ENCODE measurements around the gene LDB3. TPM values are rescaled to one million over a fixed set of nuclear protein-coding genes. Genes with fewer than 3 reads are reported as not detected.
A peak's percentile ranks its signal among the peaks of the same experiment; 100 is the strongest.
"Not testable (repeated sequence)": the region's sequence is repeated elsewhere in the genome, so short reads cannot be mapped to it uniquely, and the experiment has no call there.

Gene LDB3
- total RNA-seq, 1 experiment from 2014 or later, result 0.03 TPM

DNA sequence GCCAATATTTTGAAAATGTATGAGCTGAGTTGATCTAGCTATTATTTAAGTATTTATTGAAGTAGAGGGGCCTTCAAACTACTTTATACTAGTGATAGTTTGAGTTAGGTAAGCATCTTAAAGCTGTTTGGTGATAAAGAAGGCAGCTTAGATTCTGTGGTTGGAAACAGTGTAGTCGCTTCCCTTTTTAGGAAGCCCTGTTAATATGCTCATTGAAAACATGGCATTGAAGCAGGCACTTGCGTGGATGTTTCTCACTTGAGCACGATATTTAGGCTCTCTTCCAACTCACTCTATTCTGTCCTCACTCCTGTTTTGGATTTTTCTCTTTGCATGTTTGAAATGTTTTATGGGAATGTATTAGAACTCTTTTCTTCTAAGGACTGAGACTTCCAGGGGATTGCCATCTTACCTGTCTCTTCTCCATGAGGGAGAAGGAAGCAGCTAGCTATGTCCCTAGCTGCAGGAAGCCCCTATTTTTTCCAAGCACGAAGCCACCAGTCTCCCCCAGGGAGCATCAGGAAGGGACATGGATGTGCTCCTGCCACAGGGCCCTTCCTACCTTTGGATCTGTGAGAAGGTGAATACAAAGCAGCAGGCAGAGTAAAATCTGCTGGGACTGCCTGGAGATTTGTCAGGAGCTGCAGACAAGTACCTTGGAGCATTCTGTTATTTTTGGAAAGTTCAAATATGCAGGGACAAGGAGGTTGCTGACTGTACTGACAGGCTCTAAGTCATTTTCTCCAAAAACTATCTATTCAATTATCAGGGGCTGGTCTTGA, 66.1 kb downstream of the LDB3 start:
- DNase-seq (ENCODE audit: low read depth), result no peak
- in situ Hi-C loops (cut with HindIII; ENCODE audit: low pct_unique_long_range_greater_than_20kb, low sequenced_read_pairs), result no loop called here

GRCh38 chr10:86735278-86735677, 67.0 kb downstream of the LDB3 start:
- DNase-seq (ENCODE audit: low read depth); in situ Hi-C loops (cut with HindIII; ENCODE audit: low pct_unique_long_range_greater_than_20kb, low sequenced_read_pairs): not testable (repeated sequence)

- DNase-seq (ENCODE audit: low read depth), result no peak
- in situ Hi-C loops (cut with HindIII; ENCODE audit: low pct_unique_long_range_greater_than_20kb, low sequenced_read_pairs), result no loop called here
These were observed 73.9 kb downstream of the LDB3 start for GRCh38 chr10:86742230-86742629.

DNA sequence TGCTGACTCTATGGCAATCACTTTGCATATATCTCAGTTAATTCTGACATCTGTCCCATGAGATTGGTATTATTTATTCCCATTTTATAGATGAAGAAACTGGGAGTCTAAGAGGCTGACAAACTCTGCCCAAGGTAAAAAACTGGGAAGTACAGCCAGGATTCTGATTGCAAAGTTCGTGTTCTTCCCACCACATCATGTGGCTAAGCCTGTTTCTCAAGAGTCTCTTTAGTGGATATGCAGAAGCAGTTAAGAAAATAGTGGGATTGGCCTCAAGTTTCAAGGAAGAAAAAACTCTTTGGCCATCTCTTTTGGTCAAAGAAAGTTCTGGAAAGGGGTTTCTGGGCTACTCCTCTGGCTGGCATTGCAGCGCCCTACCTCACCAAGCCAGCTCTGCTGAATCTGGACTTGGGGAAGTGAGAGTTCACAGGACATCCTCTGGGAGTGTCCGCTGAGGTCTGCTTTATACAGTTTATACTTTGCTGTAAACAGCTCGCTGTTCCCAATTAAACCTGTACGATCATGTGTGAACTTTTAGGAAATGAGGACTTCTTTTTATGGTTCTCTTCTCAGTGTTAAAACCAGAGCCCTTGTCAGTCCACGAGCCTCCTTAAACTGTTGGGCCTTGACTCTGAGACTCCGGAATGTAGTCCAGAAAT, 75.9 kb downstream of the LDB3 start:
- in situ Hi-C loops (cut with HindIII; ENCODE audit: low pct_unique_long_range_greater_than_20kb, low sequenced_read_pairs), result no loop called here
- DNase-seq (ENCODE audit: low read depth), result no peak

- in situ Hi-C loops (cut with HindIII; ENCODE audit: low pct_unique_long_range_greater_than_20kb, low sequenced_read_pairs), result no loop called here
- DNase-seq (ENCODE audit: low read depth), result no peak
These were observed 79.7 kb downstream of the LDB3 start for GRCh38 chr10:86747796-86748581.

- DNase-seq (ENCODE audit: low read depth), result no peak
- in situ Hi-C loops (cut with HindIII; ENCODE audit: low pct_unique_long_range_greater_than_20kb, low sequenced_read_pairs), result no loop called here
These were observed 81.5 kb downstream of the LDB3 start for GRCh38 chr10:86749854-86750253.

- in situ Hi-C loops (cut with HindIII; ENCODE audit: low pct_unique_long_range_greater_than_20kb, low sequenced_read_pairs), result no loop called here
- DNase-seq (ENCODE audit: low read depth), result no peak
These were observed 83.2 kb downstream of the LDB3 start for GRCh38 chr10:86751477-86751876.

GRCh38 chr10:86752311-86752710, 84.0 kb downstream of the LDB3 start:
- in situ Hi-C loops (cut with HindIII; ENCODE audit: low pct_unique_long_range_greater_than_20kb, low sequenced_read_pairs), result no loop called here
- DNase-seq (ENCODE audit: low read depth), result no peak

DNA sequence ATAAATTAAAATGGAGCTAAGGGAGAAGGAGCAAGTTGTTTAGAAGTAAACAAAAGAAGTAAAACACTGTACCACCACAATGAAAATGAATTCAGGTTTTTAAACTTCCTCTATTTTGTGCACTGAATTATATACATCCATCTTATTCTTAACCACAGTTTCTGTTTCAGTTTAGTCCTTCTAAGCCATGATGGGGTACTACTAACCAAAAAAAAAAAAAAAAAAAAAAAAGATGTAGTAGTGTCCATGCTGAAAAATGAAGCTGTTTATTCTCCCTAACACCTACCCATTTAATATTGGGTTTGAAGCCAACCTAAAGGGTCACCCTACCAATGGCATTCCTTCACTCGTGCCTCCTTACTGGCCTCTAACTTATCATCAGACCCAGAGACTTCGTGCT, 84.7 kb downstream of the LDB3 start:
- in situ Hi-C loops (cut with HindIII; ENCODE audit: low pct_unique_long_range_greater_than_20kb, low sequenced_read_pairs), result no loop called here
- DNase-seq (ENCODE audit: low read depth), result no peak

GRCh38 chr10:86753638-86754434, 85.5 kb downstream of the LDB3 start:
- DNase-seq (ENCODE audit: low read depth), result no peak
- in situ Hi-C loops (cut with HindIII; ENCODE audit: low pct_unique_long_range_greater_than_20kb, low sequenced_read_pairs), result no loop called here

DNA sequence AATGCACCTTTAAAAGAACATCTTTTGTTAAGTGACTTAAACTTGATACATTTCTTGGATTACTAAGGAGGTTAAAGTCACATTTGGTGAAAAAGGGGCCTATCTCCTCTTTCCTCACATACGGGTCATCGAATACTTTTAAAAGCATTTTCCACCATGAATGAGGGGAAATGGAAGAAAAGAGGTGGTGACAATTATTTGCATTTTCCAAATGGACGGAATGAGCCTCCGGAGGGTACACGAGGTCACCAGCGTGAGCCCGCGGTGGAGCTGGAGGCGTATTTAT, 87.1 kb downstream of the LDB3 start:
- in situ Hi-C loops (cut with HindIII; ENCODE audit: low pct_unique_long_range_greater_than_20kb, low sequenced_read_pairs), result no loop called here
- DNase-seq (ENCODE audit: low read depth), result no peak

DNA sequence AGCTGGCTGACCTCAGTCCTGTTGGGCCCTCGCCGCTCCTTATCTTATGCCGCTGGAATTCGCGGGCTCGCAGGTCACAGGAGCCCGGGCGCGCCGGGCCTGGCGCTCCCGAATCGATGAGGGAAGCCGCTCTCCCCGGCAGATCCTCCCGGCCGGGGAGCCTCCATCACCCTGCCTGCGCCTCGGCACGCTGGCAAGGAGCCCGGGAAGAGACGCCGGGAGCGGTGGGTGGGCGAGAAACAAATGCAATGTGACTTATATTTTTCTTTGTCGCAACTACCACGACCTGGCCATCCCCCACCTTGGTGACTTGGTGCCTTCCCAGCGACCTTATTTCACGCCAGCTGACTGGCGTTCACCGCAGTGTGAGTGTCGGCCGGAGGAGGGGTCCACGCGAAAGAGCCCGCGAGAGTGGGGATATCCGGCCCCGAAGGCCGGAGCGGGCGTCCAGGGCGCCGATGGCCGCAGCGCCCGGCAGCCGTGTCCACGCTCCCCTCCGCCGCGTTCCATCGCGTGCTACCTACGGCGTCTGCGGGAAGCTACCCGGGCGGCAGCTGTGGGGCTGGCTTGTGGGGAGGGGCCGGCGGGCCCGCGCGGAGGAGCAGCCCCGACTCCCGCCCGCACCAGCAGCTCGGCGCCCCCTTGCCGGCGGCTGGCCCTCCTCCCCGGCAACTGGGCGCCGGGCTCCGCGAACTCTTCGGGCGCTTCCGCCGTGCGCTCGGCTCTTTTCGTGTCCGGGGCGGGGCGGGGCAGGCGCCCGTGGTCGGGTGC, 87.6 kb downstream of the LDB3 start:
- in situ Hi-C loops (cut with HindIII; ENCODE audit: low pct_unique_long_range_greater_than_20kb, low sequenced_read_pairs), result no loop called here
- peak; percentile 90 for DNase-seq (ENCODE audit: low read depth)

GRCh38 chr10:86756511-86757112, 88.3 kb downstream of the LDB3 start, which contains the start of gene BMPR1A:
Gene BMPR1A (plus strand): TSS chr10:86756619. CDS start chr10:86876019, 119,400 bp downstream.
- DNase-seq (ENCODE audit: low read depth), result no peak
- in situ Hi-C loops (cut with HindIII; ENCODE audit: low pct_unique_long_range_greater_than_20kb, low sequenced_read_pairs), result no loop called here

DNA sequence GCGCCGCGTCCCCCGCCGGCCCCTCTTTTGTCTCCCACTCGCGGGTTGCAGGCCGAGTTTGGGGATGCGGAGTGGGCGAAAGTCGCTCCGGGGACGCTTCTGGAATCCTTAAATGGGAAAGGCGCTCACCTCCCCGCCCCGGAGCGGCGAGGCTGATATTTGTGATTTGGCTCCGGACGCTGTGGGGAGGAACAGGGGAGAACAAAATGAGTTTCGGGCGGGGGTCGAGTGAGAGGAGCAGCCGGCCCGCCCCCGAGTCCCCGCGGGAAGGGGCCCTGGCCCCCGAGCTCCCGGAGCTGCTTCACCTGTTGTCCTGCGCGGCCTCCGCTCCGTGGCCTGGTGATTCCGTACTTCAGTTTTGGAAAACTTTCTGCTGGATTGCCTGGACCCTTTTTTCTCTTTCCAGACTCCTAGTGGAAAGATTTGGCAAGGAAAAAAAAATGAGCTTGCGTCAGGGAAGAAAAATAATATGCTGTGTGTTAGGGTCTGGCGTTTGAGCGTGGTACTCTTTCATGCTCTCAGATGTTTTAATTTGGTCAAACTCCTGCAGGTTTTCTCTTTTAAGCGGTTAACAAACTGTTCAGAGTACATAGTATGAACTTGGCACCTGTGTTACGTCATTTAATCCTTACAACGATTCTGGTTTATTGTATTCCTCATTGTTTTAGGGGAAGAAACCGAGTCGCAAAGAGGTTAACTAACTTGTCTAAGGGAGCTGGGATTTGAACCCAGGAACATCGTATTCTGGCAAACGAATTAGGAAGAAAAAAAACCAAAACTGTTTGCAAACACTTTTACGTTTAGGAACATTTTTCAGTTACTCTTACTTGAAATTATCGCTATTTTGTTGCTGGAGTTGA, 89.0 kb downstream of the LDB3 start:
- DNase-seq (ENCODE audit: low read depth), result peak; percentile 65
- in situ Hi-C loops (cut with HindIII; ENCODE audit: low pct_unique_long_range_greater_than_20kb, low sequenced_read_pairs), result no loop called here

DNA sequence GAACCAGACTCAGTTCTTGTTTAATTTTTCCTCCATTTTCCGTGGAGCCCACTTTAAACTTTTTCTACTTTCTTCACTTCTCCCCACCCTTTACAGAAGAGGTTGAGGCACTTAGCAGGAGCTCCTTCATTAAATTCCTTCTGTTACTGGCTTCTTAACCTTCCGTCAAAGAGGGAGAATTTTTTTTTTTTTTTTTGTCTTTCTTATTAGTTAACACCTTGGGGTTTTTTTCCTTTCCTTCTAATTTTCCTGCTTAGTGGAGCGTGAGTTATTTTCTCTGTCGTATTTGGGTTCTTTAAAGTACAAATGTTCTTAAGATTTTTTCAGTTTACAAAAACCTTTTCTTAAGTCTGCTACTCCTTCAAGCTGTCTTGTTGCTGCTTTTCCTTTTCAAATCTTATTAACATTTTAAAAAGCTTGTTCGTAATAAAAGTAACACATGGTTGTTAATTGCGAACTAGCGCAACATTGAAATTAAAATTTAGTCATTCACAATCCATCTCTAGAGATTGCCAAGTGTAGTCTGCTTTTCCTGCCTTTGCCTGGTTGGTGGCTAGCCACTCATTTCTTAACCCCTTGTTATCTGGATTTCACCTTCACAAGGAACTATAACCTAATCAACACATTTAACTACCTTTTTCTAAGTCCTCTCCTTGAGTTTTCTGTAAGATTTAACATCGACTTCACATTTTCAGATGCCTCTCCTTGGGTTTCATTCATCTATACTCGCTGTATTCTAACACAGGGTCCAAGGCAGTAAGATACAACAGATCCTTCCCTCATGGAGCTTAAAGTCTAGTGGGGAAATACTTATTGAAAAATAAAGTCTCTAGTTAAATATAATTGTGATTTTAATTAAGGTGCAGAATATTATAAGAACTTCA, 90.1 kb downstream of the LDB3 start:
- in situ Hi-C loops (cut with HindIII; ENCODE audit: low pct_unique_long_range_greater_than_20kb, low sequenced_read_pairs), result no loop called here
- peak; percentile 40 for DNase-seq (ENCODE audit: low read depth)
